HTERT RPE-1 (cell line): ENCODE measurements around the gene SLC38A3.
"Not testable (repeated sequence)": the region's sequence is repeated elsewhere in the genome, so short reads cannot be mapped to it uniquely, and the experiment has no call there.

Source experiments
- in situ Hi-C: fragments of 300-500 bp; cut with MboI; formaldehyde crosslinking; loops from 4 replicates; pipeline ENCODE4 v1.14.3; 2020; ENCODE audit warnings: low sequenced_read_pairs

SLC38A3 gene

DNA sequence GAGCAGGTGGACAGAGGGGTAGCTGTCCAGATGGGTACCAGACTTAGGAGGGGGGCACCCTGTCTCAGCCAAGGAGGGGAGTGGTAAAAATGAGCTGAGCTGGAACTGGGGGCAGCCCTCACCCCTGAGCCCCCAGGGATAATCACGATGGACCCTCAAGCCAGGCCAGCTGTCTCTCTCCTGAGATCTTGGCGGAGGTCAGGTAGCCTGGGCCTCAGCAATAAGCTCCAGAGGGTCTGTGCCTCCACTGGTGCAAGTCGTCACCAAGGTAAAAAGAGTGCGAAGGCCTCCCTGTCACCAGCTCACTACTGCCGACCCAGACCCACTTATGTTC, 5.1 kb downstream of the SLC38A3 start:
- in situ Hi-C loops, result no loop called here

DNA sequence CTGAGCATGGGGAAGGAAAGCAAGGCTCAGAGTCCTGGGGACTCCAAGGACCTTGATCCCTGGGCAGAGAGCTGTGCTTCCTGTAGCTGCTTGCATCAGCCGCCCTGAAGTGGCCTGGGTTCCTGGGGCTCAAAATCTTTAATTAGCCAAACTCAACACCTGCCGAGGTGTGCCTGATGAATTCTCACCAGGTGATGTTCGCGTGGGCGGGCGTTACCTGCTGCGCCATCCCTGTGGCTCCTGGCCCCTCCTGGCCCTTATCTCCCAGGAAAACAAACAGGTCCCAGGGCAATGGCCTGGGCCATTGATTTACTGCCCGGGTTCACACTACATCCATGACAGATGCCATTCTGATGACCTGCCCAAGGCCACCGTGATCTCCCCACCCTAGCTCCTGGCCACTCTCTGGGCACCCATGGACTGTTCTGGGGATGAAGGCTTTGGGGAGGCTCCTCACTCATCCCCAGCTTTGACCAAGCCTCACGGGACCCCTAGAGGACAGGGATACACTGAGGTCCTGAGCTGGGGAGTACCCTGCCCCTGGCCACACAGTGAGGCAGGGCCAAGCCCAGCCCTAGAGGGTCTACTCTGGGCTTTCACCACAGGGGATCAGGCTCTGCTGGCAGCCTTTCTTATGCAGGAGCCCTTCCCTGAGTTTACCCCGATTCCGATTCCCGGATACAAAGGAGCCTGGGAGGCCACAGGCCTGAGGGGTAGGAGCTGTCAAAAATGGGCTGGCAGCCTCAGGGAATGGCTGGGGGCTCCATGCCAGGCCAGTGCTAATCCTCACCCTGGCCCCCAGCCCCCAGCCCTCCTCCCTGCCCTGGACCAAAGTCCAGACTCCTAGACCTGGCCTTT, 5.7 kb downstream of the SLC38A3 start:
- in situ Hi-C loops, result no loop called here

DNA sequence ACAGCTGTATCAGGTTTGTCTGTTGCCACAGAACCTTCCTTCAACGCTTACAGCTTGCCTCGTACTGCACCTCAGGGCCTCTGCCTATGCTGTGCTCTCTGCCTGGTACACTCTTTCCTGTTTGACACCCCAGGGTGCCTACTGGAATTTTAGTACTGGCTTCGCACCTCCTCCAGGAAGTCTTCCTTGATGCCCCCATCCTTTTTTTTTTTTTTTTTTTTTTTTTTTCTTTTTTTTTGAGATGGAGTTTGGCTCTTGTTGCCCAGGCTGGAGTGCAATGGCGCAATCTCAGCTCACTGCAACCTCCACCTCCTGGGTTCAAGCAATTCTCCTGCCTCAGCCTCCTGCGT, 6.3 kb downstream of the SLC38A3 start:
- in situ Hi-C loops, result not testable (repeated sequence)

DNA sequence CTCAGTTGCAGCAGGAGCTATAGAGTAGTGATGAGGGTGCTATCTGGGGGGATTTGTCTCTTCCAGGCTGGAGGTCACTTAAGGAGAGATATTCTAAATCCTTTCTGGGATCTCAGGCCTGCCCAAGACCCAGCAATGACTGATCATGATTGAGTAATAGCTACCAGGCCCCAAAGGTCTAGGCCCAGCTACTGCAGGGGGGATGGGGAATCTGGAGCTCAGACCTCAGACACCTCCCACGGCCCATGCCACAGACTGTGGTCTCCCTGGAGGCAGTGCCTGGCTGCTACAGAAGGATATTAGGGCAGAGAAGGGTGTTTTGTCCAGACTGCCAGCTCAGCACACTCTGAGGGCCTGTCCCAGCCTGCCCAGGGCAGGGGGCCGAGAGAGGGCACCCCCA, 6.9 kb downstream of the SLC38A3 start:
- in situ Hi-C loops, result no loop called here

DNA sequence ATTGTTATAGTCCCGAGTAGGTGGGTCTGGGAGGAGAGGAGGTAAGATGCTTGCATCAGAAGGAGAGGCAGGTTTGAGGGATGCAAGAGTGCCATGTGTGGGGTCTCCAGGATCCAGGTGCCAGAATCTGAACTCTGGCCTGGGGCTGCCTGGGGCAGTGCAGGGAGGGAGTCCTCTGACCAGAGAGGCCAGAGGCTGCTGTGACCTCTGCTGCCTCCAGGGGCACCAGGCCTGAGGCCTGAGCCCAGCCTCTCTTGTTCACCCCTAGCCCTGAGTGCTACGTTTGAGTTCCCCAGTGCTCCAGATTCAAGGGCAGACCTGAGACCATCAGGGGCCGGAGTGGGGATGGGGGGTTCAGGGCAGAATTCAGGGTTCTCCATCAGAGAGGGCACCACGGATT, 7.4 kb downstream of the SLC38A3 start:
- in situ Hi-C loops, result no loop called here

DNA sequence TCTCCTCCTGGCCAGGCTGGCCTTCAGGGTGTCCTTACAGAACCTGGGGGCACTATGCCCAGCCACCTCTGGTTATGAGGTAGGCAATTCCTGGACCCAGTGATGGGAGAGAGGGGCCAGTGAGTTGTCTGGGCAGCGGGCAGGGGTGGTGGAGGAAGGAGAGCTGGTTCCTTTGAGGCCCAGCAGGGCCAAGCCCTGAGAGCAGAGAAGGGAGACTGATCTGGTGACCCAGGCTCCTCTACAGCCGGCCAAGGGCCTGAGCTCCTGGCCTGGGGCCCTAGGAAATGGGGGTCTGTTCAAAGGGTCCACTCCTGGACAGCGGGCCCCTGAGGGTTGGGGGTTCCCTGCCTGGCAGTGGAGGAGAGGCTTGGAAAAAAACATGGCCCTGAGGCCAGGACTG, 7.9 kb downstream of the SLC38A3 start:
- in situ Hi-C loops, result no loop called here

DNA sequence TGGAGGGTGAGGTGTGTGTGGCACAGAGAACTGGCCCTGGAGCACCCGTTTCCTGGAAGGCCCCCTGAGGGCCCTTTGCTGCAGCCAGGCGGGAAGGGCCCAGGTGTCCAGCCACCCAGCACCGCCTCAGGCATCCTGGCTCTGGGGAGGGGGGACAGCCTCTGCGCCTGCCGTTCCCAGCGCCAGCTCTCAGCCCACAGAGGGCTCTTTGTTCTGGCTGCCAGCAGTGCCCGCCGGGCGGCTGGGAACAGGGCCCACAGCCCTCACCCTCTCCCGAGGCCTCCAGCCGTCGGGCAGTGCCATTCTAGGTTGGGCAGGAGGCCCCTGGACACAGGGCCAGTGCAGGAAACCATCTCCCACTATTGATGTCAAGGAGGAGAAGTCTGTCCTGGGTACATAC, 8.3 kb downstream of the SLC38A3 start:
- in situ Hi-C loops, result no loop called here

DNA sequence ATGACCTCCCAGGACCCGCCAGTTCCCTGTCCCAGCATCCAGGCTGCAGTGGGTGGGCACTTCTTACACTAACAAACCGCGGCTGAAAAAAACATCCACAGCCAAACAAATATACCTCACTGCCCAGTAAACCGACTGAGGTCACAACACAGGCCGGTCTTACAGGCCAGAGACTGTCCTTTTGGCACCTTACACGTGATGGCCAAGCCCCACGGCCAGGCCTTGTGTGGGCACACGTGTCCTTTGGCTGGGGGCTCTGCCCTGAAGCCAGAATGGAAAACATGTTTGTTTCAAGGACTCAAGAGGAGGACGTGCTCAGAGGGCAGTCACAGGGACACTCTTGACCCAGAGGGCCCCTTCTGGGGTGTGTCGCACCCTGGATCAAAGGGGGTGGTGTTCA, 9.8 kb downstream of the SLC38A3 start:
- in situ Hi-C loops, result no loop called here

DNA sequence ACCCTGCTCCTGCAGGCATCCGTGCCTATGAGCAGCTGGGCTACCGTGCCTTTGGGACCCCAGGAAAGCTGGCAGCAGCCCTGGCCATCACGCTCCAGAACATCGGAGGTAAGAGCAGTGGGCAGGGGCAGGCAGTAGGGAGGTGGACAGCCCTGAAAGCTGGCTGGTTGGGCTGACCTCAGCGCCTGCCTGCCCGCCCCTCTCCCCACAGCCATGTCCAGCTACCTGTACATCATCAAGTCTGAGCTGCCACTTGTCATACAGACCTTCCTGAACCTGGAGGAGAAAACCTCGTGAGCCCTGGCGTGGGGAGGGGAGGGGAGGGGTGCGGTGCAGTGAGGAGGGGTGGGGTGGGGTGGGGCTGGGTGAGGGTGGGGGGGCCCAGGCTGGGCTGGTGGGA, 10.5 kb downstream of the SLC38A3 start:
- in situ Hi-C loops, result no loop called here

DNA sequence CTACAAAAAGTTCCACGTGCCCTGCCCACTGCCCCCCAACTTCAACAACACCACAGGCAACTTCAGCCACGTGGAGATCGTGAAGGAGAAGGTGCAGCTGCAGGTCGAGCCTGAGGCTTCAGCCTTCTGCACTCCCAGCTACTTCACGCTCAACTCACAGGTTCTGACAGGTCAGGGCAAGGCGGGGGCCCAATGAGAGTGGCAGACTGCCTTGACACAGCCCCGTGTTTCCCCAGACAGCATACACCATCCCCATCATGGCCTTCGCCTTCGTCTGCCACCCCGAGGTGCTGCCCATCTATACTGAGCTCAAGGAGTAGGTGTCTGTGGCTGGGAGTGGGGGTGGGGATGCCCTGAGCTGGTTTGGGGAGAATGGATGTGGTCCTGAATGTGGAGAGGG, 12.6 kb downstream of the SLC38A3 start:
- in situ Hi-C loops, result no loop called here

DNA sequence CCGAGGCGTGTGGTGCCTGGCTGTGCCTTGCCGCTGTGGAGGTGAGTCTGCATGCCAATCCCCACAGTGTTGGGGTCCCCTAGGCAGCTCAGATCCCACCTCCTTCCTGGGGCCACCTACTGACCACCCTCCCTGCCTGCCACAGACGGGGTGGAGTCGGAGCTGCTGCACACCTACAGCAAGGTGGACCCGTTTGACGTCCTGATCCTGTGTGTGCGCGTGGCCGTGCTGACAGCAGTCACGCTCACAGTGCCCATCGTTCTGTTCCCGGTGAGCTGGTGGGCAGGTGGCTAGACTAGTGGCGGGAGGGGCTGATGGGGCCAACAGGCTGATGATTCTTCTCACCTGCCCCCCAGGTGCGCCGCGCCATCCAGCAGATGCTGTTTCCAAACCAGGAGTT, 13.4 kb downstream of the SLC38A3 start:
- in situ Hi-C loops, result no loop called here

DNA sequence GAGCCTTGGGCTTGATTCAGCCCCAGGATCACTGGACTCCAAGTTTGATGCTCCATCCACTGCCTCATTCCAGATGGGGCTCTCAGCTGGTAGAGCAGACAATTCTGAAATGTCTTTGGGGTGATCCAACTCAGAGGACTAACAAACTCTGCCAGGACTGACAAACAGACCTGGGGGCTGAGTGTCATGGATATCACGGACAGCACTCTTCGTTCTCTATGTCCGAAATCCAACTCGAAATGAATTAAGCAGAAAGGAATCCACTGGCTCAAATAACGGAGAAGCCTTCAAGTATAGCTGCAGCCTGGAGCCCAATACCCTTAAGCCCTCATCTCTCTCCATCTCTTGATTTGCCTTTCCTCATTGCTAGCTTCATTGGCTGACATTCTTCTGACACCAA, 14.2 kb downstream of the SLC38A3 start:
- in situ Hi-C loops, result no loop called here

DNA sequence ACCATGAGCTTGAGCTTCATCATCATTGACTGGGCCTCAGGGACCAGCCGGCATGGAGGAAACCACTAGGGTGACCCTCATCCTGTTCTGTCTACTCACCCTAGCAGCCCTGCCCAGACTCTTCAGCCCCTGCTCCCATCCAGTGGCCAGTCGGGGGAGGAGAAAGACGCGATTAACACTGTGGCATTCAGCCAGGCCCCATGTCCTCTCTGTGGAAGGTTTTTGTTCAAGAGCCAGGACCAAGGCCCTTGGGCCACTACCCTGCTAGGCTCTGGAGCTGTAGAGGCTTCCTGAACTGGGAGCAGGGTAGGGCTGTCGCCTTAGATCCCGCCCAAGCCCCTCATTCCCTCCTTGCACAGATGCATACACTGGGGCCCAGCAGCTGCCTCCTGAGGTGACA, 15.0 kb downstream of the SLC38A3 start:
- in situ Hi-C loops, result no loop called here

DNA sequence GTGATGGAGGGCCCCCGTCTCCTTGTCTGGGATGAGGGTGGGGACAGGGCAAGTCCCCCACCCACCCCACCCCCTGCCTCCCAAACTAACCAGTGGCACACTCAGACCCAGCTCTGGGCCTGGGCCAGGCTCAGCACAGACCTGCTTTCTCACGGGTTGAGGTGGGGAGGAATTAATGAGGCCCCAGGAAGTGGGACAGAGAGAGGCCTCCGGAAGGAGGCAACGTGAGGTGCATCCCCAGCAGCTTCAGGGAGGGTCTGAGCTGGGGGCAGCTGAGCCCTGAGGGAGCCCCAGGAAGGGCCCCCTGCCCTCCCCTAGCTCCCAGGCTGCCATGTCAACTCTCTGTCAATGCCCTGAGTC, 16.0 kb downstream of the SLC38A3 start:
- in situ Hi-C loops, result no loop called here

DNA sequence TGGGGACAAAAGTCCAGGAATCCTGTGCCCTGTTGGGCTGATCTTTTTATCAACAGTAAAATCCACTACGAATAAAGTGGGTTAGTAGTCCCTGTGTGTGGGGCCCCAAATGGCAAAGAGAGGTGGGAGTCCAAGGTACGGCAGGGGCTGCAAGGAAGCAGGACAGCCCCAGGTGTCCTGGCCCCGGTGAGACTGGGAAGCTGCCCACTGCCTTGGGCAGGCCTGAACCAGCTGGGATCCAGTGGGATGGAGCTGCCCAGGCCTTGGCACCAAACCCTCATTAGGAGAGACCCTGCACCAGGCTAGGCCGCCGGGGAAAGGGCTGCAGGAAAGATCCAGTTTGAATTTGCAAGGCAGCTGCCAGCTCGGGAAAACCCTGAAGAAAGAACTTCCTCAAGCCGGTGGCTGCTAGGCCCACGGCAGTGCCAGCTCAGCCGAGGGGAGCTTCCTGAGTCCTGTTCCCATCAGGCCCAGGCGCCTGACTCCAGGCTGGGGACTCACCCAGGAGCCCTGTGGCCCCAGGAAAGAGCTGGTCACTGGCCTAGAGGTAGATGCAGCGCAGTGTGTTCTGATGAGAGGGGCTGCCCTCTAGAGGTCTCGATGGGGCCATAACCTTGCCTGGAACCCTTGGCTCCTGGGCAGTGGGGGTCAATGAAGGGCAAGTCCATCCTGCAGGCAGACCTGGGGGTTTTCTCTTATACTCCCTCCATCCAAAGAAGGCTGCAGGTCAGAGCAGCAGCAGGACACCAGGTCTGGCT, 16.5 kb downstream of the SLC38A3 start:
- in situ Hi-C loops, result no loop called here

DNA sequence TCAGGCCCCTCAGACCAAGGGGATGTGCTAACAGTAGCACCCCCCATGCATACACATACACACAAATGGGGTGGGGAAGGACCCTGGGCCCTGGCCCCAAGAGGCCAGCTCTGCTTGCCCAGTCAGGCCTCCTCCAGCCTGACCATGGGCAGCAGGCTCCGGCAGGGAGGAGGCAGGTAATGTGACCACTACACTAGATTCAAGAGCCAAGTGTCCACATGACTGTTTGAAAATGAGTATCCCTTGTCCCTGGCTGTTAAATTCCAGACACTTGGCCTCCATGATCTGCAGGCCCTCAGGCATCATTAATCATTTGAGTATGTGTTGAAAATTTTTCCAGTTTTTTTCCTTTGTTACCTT, 17.1 kb downstream of the SLC38A3 start:
- in situ Hi-C loops, result no loop called here

DNA sequence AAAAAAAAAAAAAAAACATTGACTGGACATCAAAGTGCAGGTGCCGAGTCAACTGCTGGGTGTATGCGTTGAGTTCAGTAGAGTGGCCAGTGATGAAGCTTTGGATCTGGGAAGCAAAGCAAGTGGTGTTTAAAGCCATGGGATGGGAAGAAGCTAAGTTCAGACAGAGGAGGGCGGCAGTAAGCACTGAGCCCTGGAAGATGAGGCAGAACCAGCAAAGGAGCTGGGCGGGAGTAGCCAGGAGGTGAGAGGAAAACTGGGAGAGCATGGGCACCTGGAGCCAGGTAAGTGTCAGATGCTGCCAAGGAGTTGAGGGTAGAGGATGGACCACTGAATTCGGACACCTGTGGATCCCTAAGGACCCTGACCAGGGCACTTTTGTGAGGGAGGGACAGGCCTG, 19.6 kb downstream of the SLC38A3 start:
- in situ Hi-C loops, result no loop called here

DNA sequence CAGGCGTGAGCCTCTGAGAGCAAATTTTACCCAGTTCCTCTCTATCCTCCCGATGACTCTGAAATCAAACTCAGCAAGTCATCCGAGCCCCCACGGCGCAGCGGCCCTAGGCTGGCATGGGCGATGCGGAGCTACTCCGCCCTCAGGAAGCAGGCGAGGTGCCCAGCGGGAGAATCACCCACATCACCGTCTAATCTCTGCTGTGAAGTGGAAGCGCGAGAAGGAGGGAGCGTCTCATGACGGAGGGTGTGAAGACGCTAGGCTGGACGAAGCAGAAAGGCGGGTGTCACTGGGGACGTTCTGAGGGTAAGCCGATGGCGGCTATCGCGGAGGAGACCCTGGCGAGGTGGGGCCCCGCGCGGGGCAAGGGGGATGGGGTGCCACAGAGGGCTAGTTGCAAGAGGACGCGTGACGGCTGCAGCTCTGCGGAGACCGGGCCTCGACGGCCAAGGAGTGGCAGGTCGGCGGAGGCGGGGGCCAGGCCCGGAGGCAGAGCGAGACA, 21.9 kb downstream of the SLC38A3 start:
- in situ Hi-C loops, result no loop called here

DNA sequence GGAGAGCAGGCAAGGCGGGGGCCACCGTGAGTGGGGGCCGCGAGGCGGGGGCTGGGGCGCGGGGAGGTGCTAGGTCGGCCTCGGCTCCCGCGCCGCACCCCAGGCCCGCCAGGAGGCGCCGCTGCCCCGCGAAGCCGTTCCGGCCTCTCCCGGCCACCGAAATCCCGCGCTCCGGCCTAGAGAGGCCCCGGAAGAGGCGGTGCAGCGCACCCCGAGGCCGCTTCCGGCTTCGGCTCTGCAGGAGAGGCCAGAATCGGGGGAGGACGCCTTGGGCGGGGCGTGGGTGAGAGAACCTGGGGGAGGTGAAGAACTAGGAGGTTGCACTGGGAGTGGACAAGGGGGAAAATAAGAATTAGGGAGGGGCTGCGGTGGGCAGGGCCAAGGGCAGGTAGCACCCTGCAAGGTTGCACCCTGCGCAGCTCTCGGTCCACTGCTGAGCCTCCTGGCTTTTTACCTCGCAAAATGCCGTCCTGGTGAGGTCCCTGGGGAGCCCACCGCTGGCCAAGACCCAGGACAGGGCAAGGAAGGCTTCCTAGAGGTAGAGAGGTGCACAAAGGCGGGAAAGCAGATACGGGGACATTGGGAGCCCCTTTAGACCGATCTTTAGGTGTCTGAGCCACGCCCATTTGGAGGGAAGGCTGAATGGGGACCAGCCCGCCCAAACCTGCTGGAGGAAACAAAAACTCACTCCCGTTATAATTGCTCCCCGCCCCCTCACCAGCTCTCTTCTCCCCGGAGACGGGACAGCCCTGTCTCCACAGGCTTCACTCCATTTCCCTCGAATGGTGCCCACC, 22.5 kb downstream of the SLC38A3 start:
- in situ Hi-C loops, result no loop called here

DNA sequence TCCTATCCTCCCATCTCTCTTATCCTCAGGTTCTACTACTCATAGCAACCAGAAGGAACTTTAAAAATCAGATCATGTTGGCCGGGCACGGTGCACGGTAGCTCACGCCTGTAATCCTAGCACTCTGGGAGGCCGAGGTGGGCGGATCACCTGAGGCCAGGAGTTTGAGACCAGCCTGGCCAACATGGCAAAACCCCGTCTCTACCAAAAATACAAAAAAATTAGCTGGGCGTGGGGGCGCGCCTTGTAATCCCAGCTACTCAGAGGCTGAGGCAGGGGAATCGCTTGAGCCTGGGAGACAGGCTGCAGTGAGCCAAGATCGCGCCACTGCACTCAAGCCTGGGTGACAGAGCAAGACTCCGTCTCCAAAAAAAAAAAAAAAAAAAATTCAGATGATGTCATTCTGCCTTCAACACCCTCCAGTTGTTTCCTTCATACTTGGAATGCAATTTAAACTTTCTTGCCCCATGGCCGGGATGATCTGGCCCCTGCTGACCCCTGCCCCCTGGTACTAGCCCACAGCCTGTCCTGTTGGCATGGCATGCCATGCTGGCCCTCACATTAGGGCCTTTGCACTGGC, 23.2 kb downstream of the SLC38A3 start:
- in situ Hi-C loops, result not testable (repeated sequence)

DNA sequence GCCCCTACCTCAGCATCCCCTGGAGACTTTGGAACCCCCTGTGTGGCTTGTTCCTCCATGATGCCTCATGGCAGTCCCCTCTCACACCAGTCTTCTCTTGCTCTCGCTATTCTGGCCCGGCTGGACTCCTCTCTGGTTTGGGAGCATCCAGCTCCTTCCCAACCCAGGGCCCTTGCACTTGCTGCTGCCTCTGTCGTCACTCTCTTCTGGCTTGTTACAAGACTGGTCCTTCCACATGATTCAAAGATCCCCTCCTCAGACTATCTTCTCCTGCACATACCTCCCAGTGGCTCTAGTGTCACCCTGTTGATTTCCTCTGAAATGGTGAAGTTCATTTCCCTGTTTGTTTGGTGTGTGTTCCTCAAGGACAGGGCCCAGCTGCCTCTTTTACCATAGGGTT, 24.4 kb downstream of the SLC38A3 start:
- in situ Hi-C loops, result no loop called here
